ENCODE results near the gene SCARF2.

DNA sequence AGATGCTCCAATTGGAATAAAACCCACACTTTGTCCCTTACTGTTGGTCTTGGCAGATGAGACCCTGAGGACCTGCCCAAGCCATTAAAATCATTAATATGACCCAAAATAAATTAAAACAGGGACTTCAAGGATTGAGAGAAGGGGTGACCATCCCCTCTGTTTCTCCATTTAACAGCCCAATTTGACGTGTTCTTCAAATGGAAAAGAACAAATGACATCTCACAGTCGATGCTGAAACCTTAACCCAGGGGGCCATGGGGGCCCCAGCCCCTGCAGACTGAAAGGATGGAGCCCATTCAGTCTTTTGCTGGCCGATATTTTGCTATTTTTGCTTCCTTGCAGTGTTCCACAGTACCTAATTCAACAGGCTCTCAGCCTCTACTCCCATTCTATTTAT is 23.2 kb downstream of the SCARF2 start:
- TF ChIP-seq, protein P1, sequence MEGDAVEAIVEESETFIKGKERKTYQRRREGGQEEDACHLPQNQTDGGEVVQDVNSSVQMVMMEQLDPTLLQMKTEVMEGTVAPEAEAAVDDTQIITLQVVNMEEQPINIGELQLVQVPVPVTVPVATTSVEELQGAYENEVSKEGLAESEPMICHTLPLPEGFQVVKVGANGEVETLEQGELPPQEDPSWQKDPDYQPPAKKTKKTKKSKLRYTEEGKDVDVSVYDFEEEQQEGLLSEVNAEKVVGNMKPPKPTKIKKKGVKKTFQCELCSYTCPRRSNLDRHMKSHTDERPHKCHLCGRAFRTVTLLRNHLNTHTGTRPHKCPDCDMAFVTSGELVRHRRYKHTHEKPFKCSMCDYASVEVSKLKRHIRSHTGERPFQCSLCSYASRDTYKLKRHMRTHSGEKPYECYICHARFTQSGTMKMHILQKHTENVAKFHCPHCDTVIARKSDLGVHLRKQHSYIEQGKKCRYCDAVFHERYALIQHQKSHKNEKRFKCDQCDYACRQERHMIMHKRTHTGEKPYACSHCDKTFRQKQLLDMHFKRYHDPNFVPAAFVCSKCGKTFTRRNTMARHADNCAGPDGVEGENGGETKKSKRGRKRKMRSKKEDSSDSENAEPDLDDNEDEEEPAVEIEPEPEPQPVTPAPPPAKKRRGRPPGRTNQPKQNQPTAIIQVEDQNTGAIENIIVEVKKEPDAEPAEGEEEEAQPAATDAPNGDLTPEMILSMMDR (IDR thresholded peaks at IDR 0.05) = no peak
- TF ChIP-seq POLR2A (IDR thresholded peaks at IDR 0.05) = no peak
